Mononuclear cell (primary cell): ENCODE data around the gene ID1. TPM values are rescaled to one million over a fixed set of nuclear protein-coding genes. Genes with fewer than 3 reads are reported as not detected.
"Not testable (repeated sequence)": the region's sequence is repeated elsewhere in the genome, so short reads cannot be mapped to it uniquely, and the experiment has no call there.

Experiments used
- H3K27me3 ChIP-seq: 2 replicates; pipeline ENCODE4 v1.6.0; 2011; ENCODE audit warnings: low read length, control low read depth; ENCODE audit not compliant: insufficient read depth
- H3K4me1 ChIP-seq: 2 replicates; pipeline ENCODE4 v1.5.1; 2011; ENCODE audit warnings: mild to moderate bottlenecking, low read length, control low read depth; ENCODE audit not compliant: insufficient read depth
- H3K4me3 ChIP-seq: 2 replicates; pipeline ENCODE4 v1.5.1; 2011; ENCODE audit warnings: mild to moderate bottlenecking, low read length, moderate library complexity
- H3K9me3 ChIP-seq: 2 replicates; pipeline ENCODE4 v1.5.1; 2011; ENCODE audit warnings: low read depth, mild to moderate bottlenecking, control low read depth, low read length
- total RNA-seq: library from RNA; depleted of rRNA; stranded (reverse); fragments of >200 nt; gene quantifications from one replicate; pipeline ENCODE4 v1.2.3, GENCODE V29; 2012

Gene ID1
- total RNA-seq, 1 donor, result 17.1 TPM

DNA sequence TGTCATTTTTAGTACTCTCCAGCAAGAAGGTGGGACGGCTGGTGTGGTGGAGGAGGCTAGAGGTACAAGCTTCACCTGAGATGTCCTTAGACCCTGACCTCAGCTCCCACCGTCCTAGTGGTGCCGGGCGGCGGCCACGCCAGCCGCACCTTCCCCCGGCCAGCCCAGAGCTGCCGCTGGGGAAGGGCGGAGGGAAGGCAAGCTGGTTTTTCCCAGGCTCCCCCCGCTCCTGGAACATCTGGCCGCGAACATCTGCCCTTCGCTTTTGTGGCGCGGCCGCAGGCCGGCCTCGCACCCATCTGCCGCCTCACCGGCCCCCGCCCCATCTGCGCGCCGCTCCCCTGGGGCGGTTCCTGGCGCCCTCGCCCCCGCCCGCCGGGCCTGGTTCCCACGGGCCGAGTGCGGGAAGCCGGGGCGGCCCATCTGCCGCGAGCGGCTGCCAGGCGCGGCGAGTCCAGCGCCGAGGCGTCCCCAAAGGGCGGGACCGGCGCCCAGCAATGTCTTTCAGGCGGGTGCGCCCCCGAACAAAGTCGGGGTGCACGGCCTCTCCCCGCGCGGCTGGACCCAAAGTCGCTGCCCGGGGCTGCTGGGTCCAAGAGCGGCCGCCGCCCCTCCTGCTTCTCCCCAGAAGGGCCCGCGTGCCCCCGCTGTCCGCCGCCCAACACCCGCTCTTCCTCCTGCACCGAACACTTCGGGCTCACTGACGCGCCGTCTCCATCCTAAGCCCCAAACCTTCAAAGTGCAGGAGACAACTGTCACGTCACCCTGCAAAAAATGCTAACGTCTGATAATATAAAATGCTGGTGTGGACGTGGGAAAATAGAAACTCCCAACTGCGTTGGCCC lies 17.3 kb upstream of the ID1 start:
- Histone ChIP-seq H3K27me3 (peaks cover 9% of the 10 kb centered on the region), H3K4me3 (no peak overlapping the region), H3K9me3 (no peaks in the 10 kb centered on the region), H3K4me1 (peaks cover 14% of the 10 kb centered on the region)

DNA sequence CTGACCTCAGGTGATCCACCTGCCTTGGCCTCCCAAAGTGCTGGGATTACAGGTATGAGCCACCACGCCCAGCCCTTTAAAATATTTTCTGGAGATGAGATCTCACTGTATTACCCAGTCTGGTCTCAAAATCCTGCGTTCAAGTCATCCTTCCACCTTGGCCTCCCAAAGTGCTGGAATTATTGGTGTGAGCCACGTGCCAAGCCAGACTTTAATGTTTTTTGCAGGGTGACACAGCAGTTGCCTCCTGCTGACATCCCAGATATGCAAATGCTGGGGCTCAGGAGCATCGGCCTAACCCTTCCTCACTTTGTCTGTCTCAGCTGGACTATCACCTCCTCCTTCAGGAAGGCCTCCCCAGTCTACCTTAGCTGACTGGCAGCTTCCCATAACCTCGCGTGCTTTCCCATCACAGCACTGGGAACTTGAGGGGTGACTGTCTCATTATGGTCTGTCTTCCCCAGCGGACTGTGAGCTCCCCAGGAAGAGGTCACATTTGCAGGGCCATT lies 14.3 kb upstream of the ID1 start:
- Histone ChIP-seq H3K27me3 (peaks cover 9% of the 10 kb centered on the region), H3K9me3 (no peaks in the 10 kb centered on the region), H3K4me1 (peaks cover 14% of the 10 kb centered on the region), H3K4me3 (no peak overlapping the region)

DNA sequence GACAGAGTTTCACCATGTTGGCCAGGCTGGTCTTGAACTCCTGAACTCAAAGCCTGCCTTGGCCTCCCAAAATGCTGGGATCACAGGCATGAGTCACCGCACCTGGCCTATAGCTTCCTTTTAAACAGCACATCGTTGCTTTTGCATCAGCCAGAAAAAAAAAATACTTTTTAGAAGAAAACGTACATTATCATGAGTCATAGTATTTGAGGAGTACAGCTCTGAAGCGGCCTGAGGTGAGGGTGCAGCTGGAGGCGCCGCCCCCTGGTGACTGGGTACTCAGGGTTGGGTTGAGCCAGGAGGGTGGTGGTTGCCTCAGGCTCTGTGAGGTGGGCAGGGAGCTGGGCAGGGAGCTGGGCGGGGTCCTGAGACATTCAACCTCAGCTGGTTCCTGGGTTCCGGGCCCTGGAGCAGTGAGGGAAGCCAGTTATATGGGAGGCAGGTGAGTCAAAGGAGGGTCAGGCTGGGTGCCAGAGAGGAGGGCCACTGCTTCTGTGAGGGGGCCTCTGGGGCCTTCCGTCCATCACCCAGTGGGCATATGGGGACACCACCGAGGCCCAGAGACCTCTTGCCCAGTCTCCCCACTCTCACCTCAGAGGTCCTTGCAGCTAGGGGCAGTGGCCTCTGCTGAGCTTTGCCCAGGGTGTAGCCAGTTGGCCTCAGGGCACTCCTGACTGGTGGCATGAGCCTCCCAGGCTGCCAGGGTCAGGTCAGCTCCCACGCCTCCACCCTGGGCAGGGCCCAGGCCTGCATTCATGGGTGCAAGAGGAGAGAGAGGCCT lies 11.7 kb upstream of the ID1 start:
- Histone ChIP-seq H3K4me1 (peaks cover under 1% of the 10 kb centered on the region), H3K9me3 (no peaks in the 10 kb centered on the region), H3K4me3 (no peak overlapping the region), H3K27me3 (peaks cover under 1% of the 10 kb centered on the region)

GRCh38 chr20:31594002-31594557 lies 11.0 kb upstream of the ID1 start:
- Histone ChIP-seq H3K9me3 (no peaks in the 10 kb centered on the region), H3K27me3 (no peaks in the 10 kb centered on the region), H3K4me3 (no peak overlapping the region), H3K4me1 (no peaks in the 10 kb centered on the region)

DNA sequence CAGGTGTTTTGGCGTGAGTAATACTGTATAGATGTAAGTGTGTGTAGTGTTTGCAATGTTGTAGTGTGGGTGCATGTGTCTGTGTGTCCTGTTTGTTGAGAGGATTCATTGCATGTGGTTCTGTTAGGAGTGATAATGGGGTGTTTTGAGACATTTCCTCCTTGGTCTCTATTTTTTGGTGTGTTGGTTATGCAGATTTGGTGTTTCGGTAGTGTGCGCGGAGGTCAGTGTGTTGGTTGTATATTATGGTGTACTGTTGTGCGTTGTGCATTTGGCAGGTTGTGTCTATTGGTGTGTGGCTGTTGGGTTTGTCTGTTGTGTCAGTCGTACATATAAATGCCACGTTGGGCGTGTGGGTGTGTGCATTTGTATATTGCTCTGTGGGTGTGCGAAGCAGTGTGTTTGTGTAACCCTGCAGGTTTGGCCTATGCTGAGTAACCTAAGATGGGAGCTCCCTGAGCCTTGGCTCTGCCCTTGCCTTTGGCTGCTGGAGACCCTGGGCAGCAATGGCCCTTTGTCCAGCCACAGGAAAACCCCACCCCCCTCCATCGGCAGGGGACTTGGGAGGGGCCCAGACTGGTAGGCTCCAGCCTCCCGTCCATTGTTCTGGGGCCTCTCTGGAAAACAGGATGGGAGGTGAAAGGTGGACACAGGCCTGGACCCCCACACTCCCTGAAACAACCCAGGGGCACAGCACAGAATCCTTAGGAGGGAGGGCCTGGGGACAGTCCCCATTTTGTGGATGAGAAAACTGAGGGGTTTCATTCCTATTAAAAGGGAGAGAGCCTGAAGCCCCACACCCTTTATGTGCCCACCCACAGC lies 10.3 kb upstream of the ID1 start:
- H3K27me3 ChIP-seq, result no peaks in the 10 kb centered on the region
- no peaks in the 10 kb centered on the region for H3K9me3 ChIP-seq
- H3K4me1 ChIP-seq, result no peaks in the 10 kb centered on the region
- H3K4me3 ChIP-seq, result no peak overlapping the region

- Histone ChIP-seq H3K27me3 (no peaks in the 10 kb centered on the region), H3K4me1 (no peaks in the 10 kb centered on the region), H3K9me3 (no peaks in the 10 kb centered on the region), H3K4me3 (no peak overlapping the region)
Measured at GRCh38 chr20:31595380-31595653, 9.8 kb upstream of the ID1 start.

GRCh38 chr20:31595654-31596411 lies 9.3 kb upstream of the ID1 start:
- Histone ChIP-seq H3K27me3 (no peaks in the 10 kb centered on the region), H3K4me1 (no peaks in the 10 kb centered on the region), H3K9me3 (no peaks in the 10 kb centered on the region), H3K4me3 (no peak overlapping the region)

- not testable (repeated sequence) for H3K9me3 ChIP-seq, H3K4me3 ChIP-seq, H3K4me1 ChIP-seq, H3K27me3 ChIP-seq
Measured at GRCh38 chr20:31596412-31596715, 8.7 kb upstream of the ID1 start.

GRCh38 chr20:31596831-31597480 lies 8.1 kb upstream of the ID1 start:
- Histone ChIP-seq H3K4me1 (no peaks in the 10 kb centered on the region), H3K9me3 (no peaks in the 10 kb centered on the region), H3K4me3 (no peak overlapping the region), H3K27me3 (no peaks in the 10 kb centered on the region)

DNA sequence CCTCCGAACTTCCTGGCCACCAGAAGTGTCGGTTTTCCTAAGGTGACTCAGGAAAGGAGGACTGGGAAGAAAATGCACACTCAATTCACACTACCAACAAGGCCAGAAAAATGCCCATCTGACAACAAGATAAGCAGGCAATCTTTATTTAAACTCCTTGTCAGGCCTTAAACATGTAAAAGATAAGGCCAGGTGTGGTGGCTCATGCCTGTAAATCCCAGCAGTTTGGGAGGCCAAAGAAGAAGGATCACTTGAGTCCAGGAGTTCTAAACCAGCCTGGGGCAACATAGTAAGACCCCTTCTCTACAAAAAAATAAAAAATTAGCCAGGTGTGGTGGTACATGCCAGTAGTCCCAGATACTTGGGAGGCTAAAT lies 7.6 kb upstream of the ID1 start:
- Histone ChIP-seq H3K9me3 (no peaks in the 10 kb centered on the region), H3K4me3 (no peak overlapping the region), H3K4me1 (no peaks in the 10 kb centered on the region), H3K27me3 (no peaks in the 10 kb centered on the region)

DNA sequence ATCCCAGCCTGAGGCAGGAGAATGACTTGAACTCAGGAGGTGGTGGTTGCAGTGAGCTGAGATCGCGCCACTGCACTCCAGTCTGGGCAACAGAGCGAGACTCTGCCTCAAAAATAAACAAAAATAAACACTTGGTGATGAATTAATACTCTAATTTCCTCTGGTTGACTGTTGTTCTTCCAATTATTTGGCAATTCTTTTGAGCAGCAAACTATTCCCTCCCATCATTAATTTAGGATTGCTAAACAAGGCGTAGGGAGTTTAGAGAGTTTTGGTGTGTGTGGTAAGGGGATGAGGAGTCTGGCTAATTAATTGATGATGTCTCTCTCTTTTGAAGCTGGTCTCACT lies 2.7 kb upstream of the ID1 start:
- H3K4me1 ChIP-seq, result peaks cover 34% of the 10 kb centered on the region
- H3K4me3 ChIP-seq, result no peak overlapping the region
- H3K9me3 ChIP-seq, result no peaks in the 10 kb centered on the region
- peaks cover 26% of the 10 kb centered on the region for H3K27me3 ChIP-seq

DNA sequence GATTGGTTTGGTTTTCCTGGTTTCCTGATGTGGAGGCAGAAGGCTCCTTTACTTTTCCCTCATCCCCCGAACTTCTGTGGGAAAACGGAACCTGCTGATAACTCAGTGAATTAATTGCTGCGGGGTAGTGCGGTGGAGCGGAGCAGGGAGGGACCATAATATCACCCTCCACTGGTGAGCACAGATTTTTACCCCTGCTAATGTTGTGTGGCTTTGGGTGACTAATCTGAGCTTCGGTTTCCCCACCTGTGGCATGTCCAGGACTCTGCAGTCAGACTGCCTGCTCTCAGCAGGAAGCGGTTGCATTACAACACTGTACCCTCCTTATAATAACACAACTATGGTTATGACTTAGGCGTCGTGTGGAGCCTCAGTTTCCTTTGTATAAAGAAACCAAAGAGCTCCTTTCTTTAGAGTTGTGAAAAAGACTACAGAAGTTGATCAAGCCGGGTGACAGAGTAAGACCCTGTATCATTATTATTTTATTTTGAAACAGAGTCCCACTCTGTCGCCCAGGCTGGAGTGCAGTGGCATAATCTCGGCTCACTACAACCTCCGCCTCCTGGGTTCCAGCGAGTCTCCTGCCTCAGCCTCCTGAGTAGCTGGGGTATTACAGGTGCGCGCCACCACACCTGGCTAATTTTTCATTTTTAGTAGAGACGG lies 2.2 kb upstream of the ID1 start:
- Histone ChIP-seq H3K4me3 (no peak overlapping the region), H3K9me3 (no peaks in the 10 kb centered on the region), H3K4me1 (peaks cover 34% of the 10 kb centered on the region), H3K27me3 (peaks cover 31% of the 10 kb centered on the region)

DNA sequence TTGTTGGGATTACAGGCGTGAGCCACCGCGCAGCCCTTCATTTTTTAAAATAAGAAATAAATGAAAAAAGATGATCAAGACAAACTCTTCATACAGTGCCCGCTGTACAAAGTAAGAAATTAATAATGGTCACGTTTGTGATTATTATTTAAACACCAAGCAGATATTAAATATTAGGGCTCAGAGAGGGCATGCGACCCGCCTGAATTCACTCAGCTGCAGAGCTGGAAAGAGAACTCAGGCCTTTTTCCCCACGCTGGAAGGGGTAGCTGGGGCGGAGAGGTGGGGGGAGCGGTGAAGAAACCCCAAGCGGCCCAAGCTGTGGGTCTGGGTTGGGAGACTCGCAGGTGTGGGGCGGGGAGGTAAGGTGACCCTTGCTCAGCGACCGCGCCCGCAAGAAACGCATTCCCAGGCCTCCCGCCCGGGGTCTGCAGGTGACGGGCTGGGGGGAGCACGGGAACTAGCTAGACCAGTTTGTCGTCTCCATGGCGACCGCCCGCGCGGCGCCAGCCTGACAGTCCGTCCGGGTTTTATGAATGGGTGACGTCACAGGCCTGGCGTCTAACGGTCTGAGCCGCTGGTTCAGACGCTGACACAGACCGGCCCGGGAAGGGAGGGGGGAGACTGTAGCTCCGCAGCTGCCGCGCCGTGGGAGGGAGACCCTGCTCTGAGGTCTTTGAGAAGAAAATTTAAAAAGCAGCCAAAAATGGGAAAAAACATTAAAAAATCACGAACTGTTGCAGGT lies 1.1 kb upstream of the ID1 start:
- Histone ChIP-seq H3K27me3 (peaks cover 36% of the 10 kb centered on the region), H3K4me3 (peak overlapping the region; percentile 46), H3K4me1 (peaks cover 44% of the 10 kb centered on the region), H3K9me3 (no peaks in the 10 kb centered on the region)
